GM19193 (cell line): Measurements from ENCODE around the gene UBALD2.

Experiments
- POLR2A ChIP-seq: IDR thresholded peaks from 4 replicates; pipeline ENCODE4 v1.6.1; 2011; ENCODE audit not compliant: insufficient read depth, insufficient read length; ENCODE audit errors: extremely low read depth

Gene UBALD2

DNA sequence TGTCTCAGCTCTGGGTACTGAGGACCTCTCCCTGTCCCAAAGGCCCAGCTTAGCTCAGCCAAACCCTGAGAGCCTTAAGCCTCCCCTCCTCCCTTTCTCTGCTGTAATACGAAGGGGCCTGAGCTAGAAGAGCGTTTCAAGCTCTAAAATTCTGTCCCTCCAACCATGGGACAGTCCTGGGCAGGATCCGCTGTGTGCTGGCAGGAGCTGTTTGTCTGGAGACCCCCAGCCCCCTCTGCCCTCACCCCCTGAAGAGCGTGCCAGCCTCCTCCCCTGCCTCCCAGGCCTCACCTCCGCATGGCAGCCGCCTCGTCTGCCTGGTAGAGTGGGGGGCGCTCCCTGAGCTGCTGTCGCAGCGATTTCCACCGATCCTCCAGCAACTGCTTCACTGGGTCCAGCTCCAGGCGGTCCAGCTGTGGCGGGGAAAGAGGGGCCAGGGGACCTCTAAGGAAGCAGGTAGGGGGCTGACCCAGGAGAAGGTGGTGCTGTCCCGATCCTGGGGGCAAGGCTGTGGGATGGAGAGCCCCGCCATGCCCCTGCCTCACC is 14.7 kb downstream of the UBALD2 start:
- TF ChIP-seq POLR2A, result no peak

DNA sequence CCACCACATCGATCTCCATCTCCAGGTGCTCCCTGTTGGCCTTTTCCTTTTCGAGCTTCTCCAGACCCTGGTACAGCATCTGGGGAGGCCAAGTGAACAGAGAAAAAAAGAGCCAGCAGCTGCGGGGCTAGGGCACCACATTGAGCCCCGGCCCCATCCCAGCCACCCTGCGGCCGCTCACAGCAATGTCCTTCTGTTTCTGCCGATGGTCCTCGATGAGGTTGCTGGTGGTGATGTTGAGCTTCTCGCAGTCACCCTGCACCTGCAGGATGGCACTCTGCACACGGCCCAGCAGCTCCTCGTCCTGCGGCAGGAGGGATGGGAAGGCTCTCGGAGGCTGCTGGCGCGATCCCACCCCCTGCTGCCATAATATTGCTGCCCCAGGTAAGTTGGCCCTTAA is 15.5 kb downstream of the UBALD2 start:
- TF ChIP-seq POLR2A, result no peak

DNA sequence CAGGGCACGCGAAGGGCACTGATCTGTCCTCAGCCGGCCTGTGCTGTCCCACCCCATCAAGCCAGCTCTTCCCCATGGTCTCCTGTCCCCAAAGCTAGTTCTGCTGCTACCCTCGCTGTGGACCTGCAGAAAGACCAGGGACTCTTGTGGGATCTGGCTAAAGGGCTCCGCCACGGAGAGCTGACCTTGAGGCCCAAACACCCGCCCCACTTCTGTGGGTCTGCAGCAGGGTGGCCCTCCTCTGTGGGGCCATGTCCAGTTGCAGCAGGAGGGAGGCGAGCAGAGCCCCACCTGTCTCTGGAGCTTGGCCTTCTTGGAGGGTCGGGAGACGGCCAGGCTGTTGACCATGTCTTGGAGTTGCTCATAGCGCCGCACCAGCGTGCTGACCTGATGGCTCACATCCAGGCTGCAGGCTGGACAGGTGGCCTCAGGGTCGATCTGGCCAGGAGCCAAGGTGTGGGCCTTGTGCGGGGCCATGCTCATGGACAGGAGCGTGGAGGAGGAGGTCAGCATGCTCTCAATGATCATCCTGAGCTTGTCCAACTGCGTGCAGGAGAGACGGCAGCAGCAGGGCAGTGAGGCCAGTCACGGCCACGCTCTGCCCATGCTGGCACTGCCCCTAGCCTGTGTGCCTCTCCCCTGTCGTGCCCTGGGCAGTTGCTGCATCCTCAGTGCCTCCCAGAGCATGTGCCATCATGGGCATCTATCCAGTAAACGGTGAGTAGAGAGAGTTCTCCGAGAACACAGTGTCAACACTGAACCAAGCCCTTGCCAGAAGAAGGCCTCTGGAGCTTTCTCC is 16.6 kb downstream of the UBALD2 start:
- no peak for TF ChIP-seq POLR2A

DNA sequence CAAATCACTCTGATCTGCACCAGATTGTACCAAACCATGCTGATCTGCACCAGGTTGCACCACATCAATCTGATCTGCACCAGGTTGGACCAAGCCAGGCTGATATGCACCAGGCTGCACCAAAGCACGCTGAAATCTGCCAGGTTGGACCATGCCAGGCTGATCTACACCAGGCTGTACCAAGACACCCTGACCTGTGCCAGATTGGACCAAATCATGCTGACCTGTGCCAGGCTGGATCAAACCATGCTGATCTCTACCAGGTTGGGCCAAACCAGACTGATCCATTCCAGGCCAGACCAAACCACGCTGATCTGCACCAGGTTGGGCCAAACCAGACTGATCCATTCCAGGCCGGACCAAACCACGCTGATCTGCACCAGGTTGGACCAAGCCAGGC is 27.4 kb downstream of the UBALD2 start:
- TF ChIP-seq POLR2A, result no peak

DNA sequence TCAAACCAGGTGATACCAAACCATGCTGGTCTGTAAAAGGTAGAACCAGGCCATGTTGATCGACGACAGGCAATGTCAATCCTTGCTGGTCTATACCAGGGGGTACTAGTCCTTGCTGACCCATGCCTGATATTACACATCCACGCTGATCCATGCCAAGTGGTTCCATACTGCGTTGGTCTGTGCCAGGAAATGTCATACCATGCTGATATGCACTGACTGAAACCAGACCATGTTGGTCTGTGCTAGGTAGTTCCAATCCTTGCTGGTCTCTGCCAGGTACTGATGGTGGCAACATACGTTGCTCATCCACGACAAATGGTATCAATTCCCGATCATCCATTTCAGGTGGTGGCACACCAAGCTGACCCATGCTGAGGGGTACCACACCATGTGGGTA is 28.0 kb downstream of the UBALD2 start:
- no peak for TF ChIP-seq POLR2A

DNA sequence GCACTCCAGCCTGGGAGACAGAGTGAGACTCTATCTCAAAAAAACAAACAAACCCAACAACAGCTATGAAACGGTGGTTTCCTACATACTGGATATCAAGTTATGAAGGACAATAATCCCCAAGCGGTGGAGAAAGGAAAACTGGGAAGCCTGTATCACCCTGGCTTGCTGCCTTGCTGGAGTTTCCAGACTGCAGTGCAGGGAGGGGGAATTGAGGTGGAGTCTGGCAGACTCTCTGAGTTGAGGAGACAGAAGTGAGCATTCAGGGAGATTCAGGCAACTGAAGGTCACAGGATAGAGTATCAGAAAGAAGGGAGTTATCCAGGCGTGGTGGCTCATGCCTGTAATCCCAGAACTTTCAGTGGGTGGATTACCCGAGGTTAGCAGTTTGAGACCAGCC is 31.0 kb downstream of the UBALD2 start:
- TF ChIP-seq POLR2A, result no peak

DNA sequence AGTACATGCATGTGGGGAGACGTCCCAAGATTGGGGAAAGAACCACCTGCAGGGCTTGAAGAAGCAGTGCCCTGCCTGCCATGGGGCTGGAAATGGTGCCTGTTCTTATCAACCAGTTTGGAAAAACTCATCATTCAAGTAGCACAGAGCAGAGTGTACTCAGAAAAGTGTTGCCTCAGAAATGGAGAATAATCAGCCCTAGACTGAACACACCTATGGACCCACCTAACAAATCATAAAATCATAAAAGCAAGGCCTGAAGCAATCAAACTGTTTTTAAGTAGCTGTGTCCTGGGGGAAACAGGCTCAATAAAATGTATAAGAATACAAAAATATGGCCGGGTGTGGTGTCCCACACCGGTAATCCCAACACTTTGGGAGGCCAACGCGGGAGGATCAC is 31.7 kb downstream of the UBALD2 start:
- TF ChIP-seq POLR2A, result no peak

DNA sequence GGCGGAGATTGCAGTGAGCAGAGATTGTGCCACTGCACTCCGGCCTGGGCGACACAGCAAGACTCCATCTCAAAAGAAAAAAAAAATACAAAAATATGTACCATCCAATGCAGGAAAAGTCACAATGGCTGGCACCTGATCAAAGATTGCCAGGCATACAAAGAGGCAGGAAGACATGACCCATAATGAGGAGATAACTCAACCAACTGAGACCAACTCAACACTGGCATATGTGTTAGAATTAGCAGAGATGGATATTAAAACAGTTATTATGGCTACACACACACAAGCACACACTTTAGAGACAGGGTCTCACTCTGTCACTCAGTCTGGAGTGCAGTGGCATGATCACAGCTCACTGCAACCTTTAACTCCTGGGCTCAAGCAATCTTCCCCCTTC is 32.3 kb downstream of the UBALD2 start:
- TF ChIP-seq POLR2A, result no peak

DNA sequence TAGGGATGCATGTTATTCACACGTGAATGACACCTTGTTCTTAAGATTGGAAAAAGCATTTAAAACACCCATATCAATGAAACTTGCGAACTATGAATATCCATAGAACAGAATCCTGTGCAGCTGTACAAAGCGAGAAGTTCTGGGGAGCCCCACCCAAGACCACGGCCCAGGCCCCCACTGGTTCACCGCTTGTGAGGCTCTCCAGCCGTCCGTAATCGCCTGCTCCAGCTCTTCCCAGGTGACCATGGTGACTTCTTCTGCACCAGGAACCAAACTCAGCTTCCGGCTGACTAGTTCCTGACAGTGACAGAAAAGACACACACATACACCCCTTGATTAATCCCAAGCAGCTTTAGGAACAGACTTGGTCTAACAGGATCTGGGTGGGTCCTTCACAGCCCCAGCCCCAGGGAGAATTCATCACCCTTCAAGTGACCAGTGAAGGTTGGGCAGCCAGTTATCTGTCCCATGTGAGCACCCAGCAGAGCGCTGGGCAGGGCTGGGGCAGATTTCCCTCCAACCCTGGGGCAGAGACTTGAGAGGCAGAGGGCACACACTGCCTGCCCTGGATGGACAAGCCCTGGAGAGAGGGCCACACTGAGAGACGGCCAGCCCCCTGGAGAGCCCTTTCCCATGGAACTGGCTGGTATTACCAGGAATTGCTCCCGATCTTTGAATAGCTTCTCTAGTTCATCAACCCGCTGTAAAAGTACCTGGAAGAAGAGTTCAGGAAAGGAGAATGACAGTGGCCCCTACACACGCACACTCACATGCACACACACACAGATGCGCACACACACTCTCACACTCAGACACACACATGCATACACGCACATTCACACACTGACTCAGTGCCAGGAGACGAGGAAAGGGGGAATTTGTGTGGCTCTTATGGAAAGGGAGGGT is 39.3 kb downstream of the UBALD2 start:
- no peak for TF ChIP-seq POLR2A

DNA sequence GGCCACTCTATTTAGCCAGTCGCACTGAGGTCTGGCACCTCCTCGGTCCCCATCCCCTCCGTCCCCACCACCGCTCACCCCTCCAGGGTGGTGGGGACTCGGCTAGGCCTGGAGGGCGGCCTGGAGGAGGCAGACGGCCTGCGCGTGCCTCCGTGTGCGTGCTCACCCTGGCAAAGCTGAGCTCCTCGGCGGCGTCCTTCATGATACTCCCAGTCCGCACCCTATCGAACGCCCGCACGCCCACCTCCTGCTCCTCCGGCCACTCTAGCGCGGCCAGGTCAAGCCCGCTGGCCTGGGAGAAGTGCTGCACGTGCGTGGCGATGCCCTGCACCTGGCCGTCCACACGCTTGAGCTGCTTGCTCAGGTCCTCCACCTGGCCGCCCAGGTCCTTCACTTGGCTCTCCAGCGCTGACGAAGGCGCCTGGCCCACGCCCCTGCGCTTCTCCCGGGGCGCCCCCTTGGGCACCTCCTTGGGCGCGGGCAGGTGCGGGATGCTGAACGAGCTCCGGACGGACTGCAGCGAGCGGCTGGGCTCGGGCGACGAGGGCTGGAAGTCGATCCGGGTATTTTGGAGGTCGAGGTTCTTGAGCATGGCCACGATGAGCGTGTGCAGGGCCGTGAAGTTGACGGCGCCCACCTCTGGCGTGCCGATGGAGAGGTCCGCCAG is 42.3 kb downstream of the UBALD2 start:
- no peak for TF ChIP-seq POLR2A

DNA sequence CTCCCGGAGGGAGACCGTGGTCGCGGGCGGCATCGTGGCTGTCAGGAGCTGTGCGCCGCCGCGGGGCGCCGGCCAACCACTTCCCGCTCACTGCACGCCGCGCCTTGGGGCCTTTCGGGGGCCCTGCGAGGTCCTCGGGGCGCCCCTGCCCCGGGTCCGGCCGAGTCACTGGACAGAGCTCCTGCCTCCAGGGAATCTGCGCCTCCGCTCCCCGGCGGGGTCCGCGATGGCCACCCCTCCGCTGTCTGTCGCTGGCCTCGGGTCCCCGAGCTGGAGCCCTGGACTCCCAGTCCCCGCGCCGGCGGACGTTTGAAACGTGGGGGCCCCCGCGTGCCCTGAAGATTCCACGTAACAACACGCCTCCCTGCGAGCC is 42.8 kb downstream of the UBALD2 start, which contains the start of gene QRICH2:
TSS of gene QRICH2 (minus strand) at position 311 of the 373 bp plus-strand sequence. CDS start at position 33, 278 bp downstream.
- no peak for TF ChIP-seq POLR2A

DNA sequence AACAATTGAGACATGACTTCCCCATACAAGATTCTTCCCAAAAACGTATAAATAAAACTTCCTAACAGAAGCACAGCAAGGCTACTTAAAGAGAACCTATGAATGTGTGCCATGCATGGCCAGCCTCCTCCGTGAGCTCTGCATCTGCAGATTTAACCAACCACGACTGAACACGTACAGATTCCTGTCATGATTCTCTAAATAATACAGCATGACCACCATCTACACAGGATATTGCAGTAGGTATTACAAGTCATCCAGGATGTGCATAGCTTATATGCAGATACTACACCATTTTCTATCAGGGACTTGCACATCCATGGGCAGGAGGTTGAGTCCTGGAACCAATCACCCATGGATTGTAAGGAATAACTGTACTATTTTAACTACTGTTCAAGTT is 44.3 kb downstream of the UBALD2 start:
- no peak for TF ChIP-seq POLR2A

DNA sequence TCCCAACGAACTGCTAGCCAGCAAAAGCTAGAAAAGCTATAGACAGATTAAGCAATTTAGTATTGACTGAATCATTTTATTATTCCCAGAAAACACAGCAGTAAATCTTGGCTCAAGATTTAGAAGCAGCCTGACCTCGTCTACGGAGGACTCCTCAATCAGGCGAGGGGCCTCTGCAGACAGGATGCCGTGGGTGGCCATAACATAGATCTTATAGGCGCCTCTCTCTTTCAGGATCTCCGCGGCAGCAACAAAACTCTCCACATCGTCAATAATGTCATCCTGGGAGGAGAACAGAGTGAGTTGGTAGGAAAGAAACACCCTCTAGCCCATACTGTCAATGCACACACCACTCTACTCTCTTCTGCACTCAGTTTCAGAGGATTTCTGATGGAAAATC is 47.6 kb downstream of the UBALD2 start:
- no peak for TF ChIP-seq POLR2A

DNA sequence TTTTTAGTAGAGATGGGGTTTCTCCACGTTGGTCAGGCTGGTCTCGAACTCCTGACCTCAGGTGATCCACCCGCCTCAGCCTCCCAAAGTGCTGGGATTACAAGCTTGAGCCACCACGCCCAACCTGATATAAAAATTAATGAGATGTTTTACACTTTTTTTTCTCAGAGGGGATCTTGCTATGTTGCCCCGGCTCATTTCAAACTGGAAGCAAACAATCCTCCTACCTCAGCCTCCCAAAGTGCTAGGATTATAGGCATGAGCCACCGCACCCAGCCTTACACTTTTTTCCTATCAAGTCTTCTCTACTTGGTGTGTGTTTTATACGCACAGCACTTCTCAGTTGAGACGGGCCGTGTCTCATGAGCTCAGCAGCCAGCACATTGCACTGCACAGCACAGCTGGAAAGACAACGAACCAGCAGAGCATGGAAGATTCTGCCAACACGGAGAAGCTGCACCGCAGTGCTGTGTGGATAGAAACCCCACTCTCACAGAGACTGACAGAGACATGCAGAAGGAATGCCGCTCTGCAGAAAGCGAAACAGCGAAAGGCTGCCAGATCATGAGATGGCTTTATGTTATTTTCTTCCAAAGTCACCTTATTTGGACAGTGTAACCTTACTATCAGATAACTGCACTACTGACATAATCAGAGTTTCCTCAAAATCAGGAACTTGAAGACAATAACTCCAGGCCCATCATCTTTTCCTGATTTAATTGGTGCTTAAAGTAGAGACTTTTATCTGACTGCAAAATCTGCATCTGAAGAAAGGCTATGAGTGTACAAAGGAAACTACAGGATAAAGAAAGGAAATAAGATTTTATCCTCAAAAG is 49.5 kb downstream of the UBALD2 start:
- TF ChIP-seq POLR2A, result no peak
